Ecto neural progenitor cell (in vitro differentiated cells): ENCODE results near the gene GMNC.
"Not testable (repeated sequence)": the region's sequence is repeated elsewhere in the genome, so short reads cannot be mapped to it uniquely, and the experiment has no call there.

ENCODE experiments used
- DNase-seq: peaks from one replicate; pipeline ENCODE4 v3.0.0-alpha.2; 2018; ENCODE audit warnings: low spot score

Gene GMNC, protein sequence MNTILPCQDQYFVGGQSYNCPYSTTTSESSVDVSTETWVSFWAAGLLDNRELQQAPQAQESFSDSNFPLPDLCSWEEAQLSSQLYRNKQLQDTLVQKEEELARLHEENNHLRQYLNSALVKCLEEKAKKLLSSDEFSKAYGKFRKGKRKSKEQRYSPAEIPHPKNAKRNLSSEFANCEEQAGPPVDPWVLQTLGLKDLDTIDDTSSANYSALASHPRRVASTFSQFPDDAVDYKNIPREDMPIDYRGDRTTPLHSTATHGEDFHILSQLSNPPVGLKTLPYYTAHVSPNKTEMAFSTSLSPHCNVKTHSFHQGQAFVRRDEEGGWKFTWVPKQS

DNA sequence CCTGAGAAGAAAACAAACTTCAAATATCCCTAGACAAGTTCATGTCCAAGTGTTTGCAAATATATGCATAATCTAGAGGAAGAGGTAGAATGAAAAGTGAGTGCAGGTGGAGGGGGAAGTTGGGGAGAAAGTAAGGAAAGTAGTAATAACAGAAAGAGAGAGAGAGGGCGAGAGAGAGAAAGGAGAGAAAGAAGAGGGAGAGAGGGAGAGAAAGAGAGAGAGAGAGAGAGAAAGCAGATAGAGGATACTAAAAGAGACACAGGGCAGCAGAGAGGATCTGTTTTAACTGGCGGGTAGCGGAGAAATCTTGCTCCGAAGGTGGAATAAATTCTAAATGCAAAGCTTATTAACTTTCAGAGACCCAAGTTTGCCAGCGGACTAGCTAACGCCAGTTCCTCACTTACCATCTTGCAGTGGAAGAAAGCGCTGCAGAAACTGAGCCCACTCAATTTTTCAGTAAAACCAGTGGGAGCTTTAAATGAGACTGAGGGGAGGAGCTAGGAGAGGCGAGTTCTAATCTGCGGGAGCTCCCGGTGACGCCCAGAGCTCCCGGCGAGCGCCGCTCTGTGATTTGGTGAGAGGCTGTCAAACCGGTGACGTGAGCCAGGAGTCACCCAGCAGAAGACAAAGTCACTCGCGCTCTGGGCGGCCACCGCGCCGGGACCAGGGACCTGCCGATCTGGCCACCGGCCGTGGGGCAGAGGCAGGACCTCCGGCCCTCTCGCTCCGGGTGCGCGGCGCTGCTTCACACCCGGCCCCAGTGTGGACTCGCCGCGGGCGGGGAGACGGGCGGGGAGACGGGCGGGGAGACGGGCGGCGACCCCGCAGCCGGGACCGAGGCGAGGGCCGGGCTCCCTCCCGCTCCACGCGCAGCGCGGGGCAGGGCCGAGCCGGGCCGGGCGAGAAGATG is at the start of gene GMNC:
Gene GMNC, minus strand, starts transcription at position 486 of the 910 bp plus-strand sequence. Its CDS starts 79 bp downstream, at position 407.
- peak; percentile 87 for DNase-seq

DNA sequence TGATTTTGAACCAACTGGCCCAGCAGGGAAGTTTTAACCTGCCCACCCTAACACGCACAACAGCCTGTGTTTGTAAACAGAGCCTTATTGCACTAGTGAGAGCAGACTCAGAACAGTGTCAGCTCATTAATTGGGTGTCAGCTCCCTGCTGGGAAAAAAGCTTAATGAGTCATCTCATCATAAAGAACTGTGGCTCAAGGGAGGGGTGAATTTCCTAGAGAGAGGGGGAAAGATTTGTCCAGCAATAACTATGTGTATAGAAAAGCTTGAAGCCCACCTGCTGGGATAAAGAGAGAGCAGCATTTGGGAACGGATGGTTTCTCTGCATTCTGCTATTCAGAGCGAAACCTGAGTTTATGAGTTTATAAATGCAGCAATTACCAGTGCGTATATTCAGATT is 48.9 kb upstream of the GMNC start:
- DNase-seq: no peak

DNA sequence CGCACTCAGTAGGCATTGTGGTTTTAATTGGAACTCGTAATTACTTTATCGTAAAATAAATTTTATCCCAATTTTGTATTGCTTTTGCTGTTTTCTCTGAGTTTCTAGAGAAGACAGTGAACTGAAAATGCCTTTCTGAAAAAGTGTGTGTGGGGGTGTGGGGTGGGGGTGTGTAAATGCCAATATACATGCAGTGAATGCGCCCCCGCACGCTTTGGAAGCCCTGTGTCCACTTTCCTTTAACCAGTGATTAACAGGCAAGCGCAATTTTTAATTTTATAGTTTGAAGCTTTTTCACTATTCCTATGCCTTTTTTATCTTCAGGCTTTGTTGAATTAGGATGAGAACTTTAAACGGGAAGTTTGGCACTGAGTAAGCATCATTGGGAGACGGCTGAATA is 47.4 kb upstream of the GMNC start:
- no peak for DNase-seq

DNA sequence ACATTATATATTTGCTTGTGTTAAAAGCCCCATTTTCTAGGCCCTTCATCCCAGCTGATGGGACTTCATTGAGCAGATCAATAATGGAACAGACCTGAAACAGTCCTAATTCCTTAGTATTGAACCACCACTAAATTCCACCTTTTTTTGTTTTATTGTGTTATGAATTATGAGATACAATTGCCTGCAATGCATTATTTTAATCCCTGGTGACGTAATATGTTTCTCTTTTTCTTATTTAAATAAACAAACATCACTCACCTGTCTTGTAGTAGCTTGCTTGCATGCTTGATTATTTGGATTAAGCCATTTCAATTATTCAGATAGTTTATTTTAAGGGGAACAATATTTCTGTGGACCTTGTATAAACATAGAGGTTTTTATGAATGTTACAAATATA is 40.7 kb upstream of the GMNC start:
- no peak for DNase-seq

DNA sequence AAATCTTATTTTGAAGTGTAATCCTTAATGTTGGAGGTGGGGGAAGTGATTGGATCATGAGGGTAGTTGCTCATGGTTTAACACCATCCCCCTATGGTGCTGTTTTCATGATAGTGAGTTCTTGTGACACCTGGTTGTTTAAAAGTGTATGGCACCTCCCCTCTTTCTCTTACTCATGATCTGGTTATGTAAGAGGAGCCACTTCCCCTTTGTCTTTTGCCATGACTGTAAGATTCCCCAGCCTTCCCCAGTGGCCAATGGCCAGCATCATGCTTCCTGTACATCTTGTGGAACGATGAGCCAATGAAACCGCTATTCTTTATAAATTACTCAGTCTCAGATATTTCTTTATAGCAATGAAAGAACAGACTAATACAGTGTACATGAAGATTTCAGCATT is 39.8 kb upstream of the GMNC start:
- no peak for DNase-seq

DNA sequence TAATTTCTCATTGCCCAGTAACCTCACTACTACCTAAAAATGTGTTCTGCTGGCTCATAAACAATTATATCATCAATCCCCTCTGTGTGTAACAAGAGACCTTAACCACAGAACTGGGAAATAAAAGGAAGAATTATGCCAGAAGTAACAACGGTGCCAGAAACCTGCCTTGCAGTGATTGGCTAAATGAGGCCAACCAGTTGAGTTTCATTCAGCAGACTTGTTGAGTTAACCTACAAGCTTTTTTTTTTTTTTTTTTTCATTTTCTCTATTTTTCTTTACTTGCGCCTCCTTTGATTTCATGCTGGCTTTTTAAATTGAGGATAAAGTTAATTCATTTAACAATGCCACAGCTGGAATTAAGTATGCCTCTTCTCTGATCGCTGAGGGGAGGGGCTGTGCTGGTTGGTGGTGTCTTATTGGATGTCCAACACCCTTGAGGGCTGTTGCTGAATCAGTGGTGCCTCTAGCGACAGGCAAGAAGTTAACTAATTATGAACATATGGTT is 30.0 kb upstream of the GMNC start:
- DNase-seq: no peak

DNA sequence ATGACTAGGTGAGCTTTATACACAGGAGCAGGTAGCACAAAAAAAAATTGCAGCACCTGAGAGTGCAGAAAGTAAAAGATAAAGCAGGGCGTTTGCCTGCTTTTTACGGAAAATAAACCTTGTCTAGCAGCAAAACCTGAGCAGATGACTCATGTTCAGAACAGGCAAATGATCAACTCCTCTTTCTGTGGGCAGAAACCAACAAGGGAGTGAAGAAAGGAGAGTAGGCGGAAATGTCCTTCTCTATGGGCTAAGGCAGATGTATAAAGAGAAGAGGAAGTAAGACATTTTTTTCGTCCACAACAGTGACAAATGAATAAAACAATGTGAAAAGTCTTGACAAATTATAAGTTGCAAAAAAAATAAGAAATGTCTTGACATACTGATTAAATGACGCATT is 24.5 kb upstream of the GMNC start:
- no peak for DNase-seq

DNA sequence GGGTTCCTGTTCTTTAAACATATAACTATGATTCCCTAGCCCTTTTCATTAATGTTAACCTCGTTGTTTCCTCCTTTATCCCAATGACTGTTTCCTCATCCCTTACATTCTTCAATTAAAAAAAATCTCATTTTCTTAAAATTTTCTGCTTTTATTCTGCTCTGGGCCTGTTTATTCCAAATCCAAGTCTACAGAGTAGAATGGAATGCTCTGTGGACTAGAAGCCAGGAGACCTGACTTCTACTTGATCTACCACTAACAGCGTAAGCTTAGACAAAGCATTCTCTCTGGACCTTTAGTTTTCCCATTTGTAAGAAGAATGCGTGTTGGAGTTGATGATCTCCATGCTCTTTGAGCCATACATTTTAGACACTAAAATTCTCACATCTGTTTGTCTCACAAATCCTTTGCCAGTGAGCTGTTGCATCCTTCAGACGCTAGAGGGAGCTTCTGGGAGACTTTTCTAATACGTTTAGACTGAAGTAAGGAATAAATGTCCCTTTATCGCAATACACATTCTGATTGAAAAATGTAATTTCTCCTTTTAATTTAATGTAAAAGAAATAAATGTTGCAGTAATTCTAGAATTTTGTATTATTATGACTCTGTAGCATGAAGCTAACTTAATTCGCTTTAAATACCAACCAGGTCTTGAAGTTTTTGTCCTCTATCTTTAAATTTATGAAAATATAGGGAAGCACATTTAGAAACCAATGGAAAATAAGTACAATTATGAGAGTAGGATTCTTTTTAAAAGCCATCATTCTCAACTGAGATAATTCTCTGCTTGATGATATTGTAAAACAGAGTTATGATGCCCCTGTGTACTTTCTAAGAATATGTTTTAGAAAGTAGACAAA is 21.7 kb upstream of the GMNC start:
- DNase-seq: no peak

DNA sequence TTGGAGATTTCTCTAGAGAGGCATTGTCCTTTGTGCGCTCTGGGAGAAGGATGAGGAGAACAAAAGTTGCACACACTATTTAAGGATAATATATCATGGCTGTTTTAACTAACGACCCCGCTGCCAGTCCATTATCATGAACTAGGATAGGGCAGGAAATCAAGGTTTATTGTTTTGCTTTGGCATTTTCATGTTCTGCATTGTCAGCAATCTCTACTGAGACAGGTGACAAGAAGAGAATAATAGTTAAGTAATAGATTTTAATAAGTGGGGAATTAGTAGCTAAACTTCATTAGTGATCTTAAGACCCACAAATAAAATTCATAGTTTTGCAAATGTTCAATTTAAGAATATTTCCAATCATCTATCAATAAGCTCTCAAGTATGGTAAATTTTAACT is 20.6 kb upstream of the GMNC start:
- no peak for DNase-seq

DNA sequence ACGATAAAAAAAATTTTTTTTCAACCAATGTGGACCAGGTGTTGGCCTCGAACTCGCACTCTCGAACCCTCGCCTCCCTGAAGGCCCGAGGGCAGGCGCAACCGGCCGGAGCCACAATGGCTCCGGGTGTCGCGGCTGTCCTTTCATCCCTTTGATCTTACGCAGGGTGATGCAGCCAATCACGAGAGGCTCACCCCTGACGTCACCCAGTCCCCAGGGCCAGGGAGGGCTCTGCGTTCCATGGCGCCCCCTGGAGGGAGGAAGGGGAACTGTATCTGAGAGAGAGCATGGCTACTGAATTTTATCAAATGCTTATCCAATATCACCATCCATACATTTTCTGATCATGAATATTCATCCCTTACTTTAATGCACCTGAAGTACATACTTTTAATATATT is 15.4 kb upstream of the GMNC start:
- DNase-seq: no peak

DNA sequence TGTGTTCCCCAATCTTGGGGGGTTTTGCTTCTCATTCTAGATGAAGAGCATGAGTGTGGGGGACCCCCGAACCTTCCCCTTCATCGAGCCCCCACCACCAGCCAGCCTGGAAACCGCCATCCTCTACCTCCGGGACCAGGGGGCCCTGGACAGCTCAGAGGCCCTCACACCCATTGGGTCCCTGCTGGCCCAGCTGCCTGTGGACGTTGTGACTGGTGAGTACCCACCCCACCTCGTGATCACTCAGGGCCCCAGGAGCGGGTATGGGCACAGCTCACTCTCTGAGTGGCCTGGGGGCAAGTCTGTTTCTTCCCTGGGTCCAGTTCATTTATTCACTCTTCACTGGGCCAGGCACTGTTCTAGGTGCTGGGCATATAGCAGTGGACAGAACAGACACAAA is 13.9 kb upstream of the GMNC start:
- not testable (repeated sequence) for DNase-seq

DNA sequence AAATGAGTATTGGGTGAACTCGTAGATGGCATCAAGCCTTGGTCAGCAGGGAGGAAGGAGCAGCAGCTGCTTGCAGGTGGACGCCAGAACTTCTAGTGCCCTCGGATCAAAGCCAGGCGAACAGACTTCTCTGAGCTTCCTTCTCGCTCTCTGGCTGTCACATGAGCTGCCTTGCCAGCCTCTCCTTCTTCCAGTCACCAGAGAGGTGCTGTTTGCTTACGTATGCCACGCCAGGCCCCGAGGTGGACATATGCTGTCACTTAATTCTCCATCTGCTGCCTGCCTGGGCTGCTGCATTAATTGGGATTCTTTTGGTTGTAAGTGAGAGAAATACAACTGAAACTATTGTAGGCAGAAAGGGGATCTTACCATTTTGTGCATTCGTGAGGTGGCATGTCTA is 12.6 kb upstream of the GMNC start:
- DNase-seq: not testable (repeated sequence)

DNA sequence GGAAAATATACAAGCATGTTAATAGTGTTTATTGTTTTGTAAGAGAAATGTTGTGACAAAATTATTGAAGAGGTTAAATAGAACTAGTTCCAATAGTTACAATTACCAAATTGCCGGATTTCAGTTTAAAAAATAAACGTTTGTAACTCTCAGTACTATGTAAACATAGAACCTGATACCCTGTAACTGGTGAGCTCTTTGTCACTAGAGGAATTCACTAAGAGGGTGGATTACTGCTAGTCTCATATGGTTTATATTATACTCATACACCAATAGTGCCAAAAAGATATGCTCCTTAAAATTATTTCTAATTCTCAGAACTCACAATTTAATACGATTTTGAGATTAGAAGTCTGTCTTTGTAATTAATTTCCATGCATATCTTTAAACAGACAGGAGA is 7.6 kb upstream of the GMNC start:
- no peak for DNase-seq

DNA sequence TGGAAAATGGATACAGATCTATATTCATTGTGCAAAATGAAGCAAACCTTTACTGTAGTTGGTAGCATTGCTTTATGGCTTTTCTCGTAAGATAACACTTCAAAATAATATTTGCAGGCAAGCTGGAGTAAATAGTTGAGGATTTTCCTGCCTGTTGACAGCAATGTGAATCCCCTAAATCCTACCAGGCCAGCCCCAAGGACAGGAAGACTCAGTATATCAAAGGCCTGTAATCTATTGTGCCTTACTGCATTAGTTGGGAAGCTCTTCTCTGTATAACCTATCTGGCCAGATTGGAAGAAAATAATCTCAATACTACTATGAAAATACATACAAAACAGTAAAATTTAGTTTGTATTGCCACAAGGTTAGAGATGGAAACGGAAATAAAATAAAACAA is 4.6 kb upstream of the GMNC start:
- no peak for DNase-seq

DNA sequence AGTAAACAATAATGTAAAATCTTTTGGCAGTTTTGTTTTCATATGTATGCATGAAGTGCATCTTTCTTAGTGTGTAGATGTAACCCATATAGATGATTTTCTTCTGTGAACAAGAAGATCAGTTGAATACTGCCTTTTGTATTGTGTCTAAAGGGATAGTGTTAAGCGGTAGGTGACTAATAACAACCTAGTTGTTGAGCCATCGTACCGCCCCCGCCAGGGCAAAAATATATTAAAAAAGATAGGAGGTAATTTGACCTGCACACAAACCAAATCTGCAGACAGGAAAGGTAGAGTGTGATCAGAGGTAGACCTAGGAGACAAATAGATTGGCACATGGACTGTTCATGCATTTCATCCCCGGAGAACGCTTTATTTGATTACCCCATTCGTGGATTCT is 3.3 kb upstream of the GMNC start:
- DNase-seq: no peak

DNA sequence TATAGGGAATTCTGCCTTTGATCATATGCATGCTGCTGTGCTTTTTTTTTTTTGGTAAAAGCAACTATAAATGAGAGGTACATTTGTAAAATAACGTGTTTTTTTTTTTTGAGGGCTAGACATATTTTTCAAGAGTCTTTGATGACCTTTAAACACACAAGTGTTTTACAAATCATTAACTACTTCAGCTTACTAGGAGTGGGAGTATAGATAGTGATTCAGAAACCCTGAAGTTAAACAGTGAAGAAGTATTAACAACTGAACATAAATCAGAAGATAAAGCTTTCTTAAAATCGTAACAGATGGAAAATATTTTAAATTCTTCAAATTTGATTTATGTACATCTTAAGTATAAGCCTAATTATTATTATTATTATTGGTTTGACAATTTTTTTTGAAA is 2.9 kb upstream of the GMNC start:
- DNase-seq: no peak

DNA sequence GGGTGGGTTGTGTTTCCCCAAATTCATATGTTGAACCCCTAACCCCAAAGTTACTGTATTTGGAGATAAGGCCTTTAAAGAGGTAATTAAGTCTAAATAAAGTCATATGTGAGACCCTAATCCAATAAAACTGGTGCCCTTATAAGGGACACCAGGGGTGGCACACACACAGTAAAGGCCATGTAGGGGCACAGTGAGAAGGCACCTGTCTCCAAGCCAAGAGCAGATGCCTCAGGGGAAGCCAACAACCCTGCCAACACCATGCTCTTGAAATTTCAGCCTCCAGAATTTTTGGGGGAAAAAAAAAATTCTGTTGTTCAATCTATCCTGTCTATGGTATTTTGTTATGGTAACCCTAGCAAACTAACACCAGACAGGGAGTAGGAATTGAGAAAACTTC is 1.5 kb upstream of the GMNC start:
- DNase-seq: no peak

DNA sequence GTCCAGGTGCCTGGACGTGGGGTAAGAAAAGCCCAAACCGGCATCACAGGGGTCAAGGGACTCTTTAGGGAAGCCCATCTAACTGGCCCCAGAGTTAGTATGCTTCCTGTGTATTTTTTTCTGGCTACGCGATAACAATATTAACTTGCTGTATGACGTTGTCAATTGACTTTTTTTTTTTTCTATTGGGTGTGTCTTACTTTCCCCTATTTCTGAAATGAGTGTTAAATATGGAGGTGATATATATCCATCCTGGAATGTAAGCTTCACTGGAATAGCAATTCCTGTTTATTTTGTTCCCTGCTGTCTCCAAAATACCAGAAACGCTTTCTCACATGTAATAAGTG is 598 bp upstream of the GMNC start:
- DNase-seq: no peak

DNA sequence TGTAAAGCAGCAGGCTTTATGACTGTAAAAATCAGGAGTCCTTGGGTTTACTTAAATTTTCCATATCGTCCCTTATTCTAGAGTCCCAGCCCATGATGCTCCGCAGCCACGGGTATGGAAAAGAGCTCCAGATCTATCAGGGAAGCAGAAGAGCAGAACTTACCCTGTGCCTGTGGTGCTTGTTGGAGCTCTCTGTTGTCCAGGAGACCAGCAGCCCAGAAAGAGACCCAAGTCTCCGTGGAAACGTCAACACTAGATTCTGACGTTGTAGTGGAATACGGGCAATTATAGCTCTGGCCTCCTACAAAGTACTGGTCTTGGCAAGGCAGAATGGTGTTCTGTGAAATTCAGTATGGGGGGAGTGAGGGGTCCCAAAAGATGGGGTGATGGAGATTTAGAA is 2.0 kb downstream of the GMNC start:
- DNase-seq: no peak

DNA sequence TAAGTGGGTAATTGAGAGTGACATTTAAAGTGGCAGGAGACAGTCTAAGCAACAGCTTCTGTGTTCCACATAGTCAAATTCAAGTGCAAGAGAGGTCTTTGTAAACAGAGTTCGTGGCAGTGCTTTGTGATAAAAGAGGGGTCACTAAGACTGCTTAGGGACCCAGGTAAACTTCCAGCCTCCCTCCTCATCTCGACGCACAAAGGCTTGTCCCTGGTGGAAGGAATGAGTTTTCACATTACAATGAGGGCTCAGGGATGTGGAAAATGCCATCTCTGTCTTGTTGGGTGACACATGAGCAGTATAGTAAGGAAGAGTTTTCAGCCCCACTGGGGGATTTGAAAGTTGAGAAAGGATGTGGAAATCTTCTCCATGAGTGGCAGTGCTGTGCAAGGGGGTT is 7.3 kb downstream of the GMNC start:
- DNase-seq: no peak

DNA sequence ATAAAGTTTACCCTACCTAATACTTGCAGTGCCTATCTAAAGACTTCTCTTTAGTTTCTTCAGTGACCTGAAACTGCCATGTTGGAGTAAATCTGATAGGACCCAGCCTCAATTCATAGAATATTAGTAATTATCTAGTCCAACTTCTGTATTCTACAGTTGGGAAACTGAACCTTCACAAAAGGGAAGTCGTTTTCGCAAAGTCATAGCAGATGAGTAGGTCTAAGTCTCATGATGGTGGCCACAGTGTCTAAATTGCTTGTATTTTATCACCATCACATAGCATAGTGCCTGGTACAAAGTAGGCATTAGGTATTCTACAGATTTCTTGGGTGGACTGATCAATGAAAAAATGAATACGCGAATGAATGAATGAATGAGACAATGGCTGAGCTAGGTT is 8.4 kb downstream of the GMNC start:
- DNase-seq: no peak

DNA sequence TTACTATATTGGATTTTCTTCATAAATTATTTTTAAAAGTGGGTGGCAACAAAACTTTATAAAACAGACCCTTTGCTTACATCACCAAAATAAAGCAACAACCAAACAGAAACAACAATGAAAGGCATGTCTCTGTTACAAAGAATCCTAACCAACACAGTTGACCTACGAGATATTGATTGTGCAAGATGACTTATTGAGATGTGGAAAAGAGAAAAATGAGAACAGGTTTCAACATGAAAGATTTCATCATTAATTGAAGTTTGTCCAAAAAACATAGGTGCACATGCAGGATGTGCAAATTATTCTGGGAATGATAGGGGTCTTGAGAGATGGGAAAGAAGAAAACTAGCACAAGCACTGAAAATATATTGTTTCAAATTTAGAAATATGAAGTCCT is 9.0 kb downstream of the GMNC start:
- no peak for DNase-seq
